NCI-H146 (cell line): ENCODE data around the gene ID1.
A peak's percentile ranks its signal among the peaks of the same experiment; 100 is the strongest.
"Not testable (repeated sequence)": the region's sequence is repeated elsewhere in the genome, so short reads cannot be mapped to it uniquely, and the experiment has no call there.

ENCODE experiments used
- DNase-seq: peaks from one replicate; lab custom pipeline; 2025; lab: John Stamatoyannopoulos, UW

The ID1 gene

DNA sequence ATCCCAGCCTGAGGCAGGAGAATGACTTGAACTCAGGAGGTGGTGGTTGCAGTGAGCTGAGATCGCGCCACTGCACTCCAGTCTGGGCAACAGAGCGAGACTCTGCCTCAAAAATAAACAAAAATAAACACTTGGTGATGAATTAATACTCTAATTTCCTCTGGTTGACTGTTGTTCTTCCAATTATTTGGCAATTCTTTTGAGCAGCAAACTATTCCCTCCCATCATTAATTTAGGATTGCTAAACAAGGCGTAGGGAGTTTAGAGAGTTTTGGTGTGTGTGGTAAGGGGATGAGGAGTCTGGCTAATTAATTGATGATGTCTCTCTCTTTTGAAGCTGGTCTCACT, 2.7 kb upstream of the ID1 start:
- DNase-seq = no peak

- peak; percentile 39 for DNase-seq
These were observed 2.2 kb upstream of the ID1 start for GRCh38 chr20:31602779-31603441.

GRCh38 chr20:31603822-31604566, 1.1 kb upstream of the ID1 start:
- peak; percentile 100 for DNase-seq

DNA sequence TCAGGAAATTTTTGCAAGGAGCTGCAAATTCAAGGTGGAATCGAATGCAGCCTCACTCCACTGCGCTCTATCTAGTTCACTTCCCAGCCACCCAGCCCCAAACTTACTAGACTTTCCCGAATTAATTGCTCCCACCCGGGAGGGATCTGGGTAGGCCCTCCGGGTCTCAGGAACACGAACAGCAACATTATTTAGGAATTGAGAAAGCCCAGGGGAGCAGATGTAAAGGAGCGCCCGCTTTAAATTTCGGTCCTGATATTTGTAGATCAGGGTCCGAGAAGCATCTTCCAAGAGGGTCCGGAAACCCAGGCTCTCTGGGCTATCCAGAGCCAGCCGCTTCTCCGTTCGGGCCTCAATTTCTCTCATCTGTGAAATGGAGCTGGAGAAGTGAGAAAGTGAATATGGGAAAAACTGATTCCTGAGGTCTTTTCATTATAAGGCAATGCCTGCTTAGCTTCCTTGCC, 490 bp upstream of the ID1 start:
- no peak for DNase-seq

DNA sequence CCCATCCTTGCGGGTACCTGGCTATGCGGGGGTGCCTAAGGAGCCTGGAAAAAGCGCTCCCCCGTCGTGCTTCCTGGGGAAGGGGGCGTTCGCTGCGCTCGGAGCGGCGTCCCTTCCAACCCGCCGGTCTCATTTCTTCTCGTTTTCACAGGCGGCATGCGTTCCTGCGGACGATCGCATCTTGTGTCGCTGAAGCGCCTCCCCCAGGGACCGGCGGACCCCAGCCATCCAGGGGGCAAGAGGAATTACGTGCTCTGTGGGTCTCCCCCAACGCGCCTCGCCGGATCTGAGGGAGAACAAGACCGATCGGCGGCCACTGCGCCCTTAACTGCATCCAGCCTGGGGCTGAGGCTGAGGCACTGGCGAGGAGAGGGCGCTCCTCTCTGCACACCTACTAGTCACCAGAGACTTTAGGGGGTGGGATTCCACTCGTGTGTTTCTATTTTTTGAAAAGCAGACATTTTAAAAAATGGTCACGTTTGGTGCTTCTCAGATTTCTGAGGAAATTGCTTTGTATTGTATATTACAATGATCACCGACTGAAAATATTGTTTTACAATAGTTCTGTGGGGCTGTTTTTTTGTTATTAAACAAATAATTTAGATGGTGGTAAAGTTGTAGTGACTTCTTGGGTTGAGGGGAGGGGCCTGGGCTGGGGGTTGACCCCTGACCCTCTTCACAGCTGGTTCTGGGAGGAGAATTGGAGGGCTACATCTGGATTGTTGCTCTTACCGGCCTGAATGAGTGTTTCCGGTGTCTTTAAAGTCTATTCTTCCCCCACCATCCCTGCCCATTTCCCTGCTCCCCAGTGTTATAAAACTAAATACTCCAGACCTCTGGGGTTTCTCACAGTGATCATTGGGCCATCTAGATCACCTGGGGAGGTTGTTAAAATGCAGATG, 1.1 kb downstream of the ID1 start:
- peak; percentile 68 for DNase-seq

DNA sequence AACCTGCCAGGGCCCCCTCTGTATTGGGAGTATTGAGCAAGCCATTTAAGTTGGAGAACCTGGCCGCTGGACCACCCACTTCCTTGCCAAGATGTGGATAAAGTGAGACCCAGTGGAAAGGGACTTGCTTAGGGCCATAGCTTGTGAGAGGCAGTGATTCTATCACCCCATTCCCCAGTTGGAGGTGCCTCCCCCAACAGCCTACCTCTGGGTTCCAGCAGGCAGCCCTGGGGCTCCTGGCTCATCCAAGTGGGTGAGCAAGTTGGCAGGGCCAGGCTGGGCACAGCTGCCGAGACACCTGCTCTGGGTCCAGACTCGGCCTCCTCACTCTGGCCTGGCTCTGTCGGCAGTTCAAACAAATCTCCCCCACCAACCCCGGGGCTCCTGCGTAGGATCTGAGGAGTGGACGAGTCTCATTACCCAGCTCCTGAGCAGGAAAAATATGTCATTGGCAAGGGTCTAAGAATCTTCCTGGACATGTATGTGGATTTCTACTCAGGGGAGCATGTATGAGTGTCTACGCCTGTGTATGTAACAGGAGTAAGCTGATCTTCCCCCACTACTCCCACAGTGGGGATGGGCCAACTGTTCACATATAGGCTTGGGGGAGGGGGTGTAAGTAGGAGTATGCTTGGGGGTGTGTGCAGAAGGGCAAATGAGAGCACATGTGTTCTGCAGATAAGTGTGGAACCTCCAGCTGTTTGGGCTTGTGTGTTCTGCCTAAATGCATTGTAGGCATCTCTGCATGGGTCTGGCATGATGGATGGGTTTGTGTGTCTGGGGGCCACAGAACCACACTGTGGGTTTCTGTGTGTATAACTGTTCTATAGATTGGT, 1.9 kb downstream of the ID1 start:
- peak; percentile 79 for DNase-seq

DNA sequence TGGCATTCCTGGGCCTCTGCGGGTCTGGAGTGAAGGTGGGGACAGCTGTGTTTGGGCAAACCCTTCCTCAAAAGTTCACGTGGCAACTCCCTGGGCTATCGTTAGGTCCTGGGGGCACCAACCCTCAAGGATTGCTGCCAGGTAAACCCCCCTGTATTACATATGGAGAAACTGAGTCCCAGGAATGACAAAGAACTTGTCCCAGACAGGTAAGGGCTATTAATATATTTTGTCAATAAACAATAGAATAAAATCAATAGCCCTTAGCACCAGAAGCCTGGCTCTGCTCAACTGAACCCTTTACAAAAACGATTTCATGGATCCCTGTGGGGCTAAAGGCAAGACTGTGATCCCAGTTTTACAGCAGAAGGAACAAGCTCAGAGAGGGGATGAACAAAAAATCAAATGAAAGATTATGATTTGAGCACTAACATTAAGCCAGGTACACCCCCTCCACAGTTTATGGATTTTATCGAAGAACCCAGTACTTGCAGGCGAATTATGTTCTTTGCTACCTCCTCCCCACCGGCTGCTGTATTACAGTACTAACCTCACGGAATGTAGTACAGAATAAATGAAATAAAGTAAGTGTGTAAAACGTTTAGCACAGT, 2.7 kb downstream of the ID1 start:
- DNase-seq = no peak

DNA sequence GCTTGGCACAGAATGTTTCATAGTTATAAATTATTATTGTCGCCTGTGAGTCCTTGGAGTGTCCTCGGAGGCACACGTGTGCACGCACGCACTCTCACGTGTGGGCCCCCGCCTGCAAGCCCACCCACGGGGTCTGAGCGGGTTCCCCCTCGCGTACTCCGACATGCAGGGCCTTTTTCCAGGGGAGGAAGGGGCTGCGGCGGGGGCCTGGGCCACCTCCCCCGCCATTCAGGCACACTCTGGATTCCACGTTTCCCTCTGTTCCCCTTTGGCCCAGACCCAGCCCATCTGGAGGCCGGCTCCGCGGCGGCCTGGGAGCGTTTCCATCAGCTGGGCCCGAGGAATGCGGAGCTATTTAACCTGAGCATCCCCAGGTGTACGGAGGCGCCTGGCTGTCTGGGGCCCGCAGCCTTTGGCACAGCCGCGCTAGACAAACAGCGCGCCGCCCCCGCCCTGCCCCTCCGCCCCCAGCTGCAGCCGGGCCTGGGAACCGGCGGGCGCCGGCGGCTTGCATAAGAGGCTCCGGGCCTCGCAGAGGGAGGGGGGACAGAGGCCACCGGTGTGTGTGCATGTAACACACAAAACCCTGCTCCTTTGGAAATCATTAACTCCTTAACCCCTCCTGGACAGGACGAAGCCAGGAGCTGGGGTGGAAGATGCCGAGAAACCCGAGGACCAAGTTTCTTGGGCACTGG, 3.3 kb downstream of the ID1 start:
- peak; percentile 98 for DNase-seq

- DNase-seq = not testable (repeated sequence)
These were observed 7.2 kb downstream of the ID1 start for GRCh38 chr20:31612271-31612640.

- no peak for DNase-seq
These were observed 10.3 kb downstream of the ID1 start for GRCh38 chr20:31615416-31615815.

DNA sequence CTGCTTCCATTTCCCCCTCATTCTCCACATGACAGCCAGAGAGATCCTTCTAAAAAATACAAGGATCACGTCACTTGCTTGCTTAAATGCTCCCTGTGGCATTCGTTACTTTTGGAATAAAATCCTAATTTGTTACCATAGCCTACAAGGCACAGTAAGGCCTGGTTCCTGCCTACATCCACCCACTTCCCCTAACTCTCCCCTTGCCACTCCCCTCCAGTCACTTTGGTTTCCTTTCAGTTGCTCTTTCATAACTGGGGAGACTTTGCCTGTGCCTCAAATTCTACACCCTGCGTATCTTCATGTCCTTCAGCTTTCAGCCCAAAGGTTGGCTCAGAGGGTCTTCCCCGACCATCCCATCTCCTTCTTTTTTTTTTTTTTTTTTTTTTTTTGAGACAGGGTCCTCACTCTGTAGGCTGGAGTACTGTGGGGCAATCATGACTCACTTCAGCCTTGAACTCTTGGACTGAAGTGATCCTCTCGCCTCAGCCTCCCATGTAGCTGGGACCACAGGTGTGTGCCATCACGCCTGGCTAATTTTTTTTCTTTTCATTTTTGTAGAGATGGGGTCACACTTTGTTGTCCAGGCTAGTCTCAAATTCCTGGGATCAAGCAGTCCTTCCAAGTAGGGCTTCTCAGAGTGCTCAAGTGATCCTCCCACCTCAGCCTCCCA, 12.5 kb downstream of the ID1 start:
- DNase-seq = no peak

DNA sequence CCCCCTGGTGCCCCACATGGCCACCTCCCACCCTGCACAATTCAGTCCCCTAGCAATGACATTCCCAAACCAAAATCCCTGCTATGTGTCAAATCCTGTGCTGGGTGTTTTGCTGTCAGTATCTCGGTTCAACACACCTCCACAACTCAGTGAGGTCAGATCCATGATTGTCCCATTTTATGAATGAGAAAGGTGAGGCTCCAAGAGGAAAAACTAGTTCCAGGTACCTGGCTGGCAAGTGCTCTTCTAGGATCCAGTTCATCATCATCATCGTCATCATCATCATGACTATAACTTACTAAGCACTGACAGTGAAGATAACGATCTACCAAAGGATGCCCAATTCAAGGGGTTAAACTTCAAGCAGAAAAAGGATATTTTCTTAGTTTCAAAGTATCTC, 15.2 kb downstream of the ID1 start:
- no peak for DNase-seq

DNA sequence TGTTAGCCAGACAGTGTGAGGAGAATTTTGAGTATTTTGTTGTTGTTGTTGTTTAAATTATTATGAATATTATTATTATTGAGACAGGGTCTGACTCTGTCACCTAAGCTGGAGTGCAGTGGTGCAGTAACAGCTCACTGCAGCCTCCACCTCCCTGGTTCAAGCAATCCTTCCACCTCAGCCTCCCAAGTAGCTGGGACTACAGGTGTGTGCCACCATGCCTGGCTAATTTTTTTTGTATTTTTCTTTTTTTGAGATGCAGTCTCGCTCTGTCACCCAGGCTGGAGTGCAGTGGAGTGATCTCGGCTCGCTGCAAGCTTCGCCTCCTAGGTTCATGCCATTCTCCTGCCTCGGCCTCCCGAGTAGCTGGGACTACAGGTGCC, 18.0 kb downstream of the ID1 start:
- not testable (repeated sequence) for DNase-seq

GRCh38 chr20:31626534-31626933, 21.4 kb downstream of the ID1 start:
- DNase-seq = not testable (repeated sequence)

GRCh38 chr20:31628057-31628456, 23.0 kb downstream of the ID1 start:
- not testable (repeated sequence) for DNase-seq

GRCh38 chr20:31630187-31630790, 25.2 kb downstream of the ID1 start:
- DNase-seq = no peak

GRCh38 chr20:31632548-31633338, 27.7 kb downstream of the ID1 start:
- no peak for DNase-seq

- DNase-seq = no peak
These were observed 28.3 kb downstream of the ID1 start for GRCh38 chr20:31633339-31633914.

GRCh38 chr20:31637660-31638059, 32.6 kb downstream of the ID1 start, which contains the start of gene COX4I2:
Gene COX4I2 (plus strand): TSS chr20:31637912. CDS start chr20:31639018, 1,106 bp downstream.
- no peak for DNase-seq
